Measurements from ENCODE around the gene GTF3C4. TPM values are rescaled to one million over a fixed set of nuclear protein-coding genes. Genes with fewer than 3 reads are reported as not detected.

GTF3C4 gene
- total RNA-seq, 2 donors from 2014 or later, result 12.4 to 13.1 TPM

DNA sequence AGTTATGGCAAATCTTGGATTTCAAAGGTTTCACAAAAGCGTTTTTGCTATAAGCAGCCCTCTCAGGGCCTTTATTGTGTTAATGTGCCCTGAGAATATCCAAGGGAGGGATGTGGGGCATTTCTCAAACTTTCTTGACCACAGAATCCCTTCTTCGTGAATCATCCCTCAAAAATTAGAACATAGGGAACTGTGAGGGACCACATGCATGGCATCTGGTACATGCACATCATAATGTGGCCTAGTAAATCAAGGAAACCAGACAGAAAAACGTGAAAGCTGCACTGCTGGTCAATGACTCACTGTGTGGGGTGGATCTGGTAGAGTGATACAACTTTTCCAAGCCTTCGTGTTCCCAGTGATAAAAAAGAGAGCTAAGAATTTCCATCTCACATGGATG is 22.9 kb upstream of the GTF3C4 start:
- Histone ChIP-seq H3K4me1 (no peaks in the 10 kb centered on the region), H3K4me3 (no peak overlapping the region), H3K9me3 (no peaks in the 10 kb centered on the region), H3K36me3 (no peaks in the 10 kb centered on the region), H3K27ac (no peak overlapping the region), H3K27me3 (no peaks in the 10 kb centered on the region), H3K9ac (ENCODE audit: low read depth in 2 of 2, low read length in 2 of 2) (no peak overlapping the region)
- intact Hi-C loops (cut with DNase I), result no loop called here
- TF ChIP-seq, protein P1, sequence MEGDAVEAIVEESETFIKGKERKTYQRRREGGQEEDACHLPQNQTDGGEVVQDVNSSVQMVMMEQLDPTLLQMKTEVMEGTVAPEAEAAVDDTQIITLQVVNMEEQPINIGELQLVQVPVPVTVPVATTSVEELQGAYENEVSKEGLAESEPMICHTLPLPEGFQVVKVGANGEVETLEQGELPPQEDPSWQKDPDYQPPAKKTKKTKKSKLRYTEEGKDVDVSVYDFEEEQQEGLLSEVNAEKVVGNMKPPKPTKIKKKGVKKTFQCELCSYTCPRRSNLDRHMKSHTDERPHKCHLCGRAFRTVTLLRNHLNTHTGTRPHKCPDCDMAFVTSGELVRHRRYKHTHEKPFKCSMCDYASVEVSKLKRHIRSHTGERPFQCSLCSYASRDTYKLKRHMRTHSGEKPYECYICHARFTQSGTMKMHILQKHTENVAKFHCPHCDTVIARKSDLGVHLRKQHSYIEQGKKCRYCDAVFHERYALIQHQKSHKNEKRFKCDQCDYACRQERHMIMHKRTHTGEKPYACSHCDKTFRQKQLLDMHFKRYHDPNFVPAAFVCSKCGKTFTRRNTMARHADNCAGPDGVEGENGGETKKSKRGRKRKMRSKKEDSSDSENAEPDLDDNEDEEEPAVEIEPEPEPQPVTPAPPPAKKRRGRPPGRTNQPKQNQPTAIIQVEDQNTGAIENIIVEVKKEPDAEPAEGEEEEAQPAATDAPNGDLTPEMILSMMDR (IDR thresholded peaks at IDR 0.05), result no peak
- no peak for DNase-seq

DNA sequence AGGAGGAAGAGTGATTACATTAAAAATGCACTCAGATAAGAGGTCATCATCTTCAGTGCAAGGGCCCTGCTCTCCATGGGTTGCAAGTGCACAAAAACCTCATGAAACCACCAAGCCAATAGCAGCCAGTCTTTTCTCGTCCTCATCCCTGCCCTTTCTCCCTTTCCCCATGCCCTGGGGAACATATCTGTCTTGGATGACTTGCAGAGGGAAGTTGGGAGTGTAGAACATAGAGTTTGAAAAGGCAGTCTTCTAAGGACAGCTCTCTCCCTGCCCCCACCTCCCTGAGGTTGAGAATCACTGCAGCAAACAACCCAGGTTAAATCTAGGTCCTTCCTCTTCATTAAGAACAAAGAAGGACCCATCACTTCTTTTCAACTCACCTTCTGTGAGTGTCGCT is 22.5 kb upstream of the GTF3C4 start:
- Histone ChIP-seq H3K4me3 (no peak overlapping the region), H3K36me3 (no peaks in the 10 kb centered on the region), H3K9ac (ENCODE audit: low read depth in 2 of 2, low read length in 2 of 2) (peak overlapping the region in 1 of 2 donors; percentile 12), H3K27me3 (no peaks in the 10 kb centered on the region), H3K4me1 (no peaks in the 10 kb centered on the region), H3K9me3 (no peaks in the 10 kb centered on the region), H3K27ac (peak overlapping the region; percentile 24)
- no peak for DNase-seq
- TF ChIP-seq, protein P1 (IDR thresholded peaks at IDR 0.05), result no peak
- intact Hi-C loops (cut with DNase I), result no loop called here

GRCh38 chr9:132648283-132648682 is 22.0 kb upstream of the GTF3C4 start:
- Histone ChIP-seq H3K9ac (ENCODE audit: low read depth in 2 of 2, low read length in 2 of 2) (peak overlapping the region in 1 of 2 donors; percentile 12), H3K27me3 (no peaks in the 10 kb centered on the region), H3K27ac (peak overlapping the region; percentile 24), H3K36me3 (no peaks in the 10 kb centered on the region), H3K4me3 (no peak overlapping the region), H3K9me3 (no peaks in the 10 kb centered on the region), H3K4me1 (no peaks in the 10 kb centered on the region)
- peak; percentile 60 for DNase-seq
- TF ChIP-seq, protein P1 (IDR thresholded peaks at IDR 0.05), result no peak
- intact Hi-C loops (cut with DNase I), result no loop called here

DNA sequence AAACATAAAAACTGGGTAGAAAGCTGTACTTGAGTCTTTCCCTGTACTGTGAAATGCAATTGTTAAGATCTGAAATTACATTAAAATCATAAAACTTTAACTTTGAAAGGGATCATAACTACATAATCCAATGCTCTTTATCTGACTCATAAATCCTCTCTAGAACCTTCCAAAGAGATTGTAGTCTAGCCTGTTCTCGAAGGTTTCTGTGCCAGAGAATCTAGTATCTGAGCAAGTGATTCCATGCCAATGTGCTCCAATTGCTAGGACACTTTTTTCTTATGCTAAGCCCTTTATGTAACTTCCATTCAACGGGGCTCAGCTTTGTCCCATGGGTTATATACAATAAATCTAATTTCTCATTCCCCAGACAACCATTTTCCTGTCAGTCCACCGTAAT is 21.6 kb upstream of the GTF3C4 start:
- Histone ChIP-seq H3K36me3 (no peaks in the 10 kb centered on the region), H3K9me3 (no peaks in the 10 kb centered on the region), H3K4me3 (no peak overlapping the region), H3K27ac (peak overlapping the region; percentile 24), H3K4me1 (no peaks in the 10 kb centered on the region), H3K27me3 (no peaks in the 10 kb centered on the region), H3K9ac (ENCODE audit: low read depth in 2 of 2, low read length in 2 of 2) (no peak overlapping the region)
- no peak for DNase-seq
- TF ChIP-seq, protein P1 (IDR thresholded peaks at IDR 0.05), result no peak
- intact Hi-C loops (cut with DNase I), result no loop called here

DNA sequence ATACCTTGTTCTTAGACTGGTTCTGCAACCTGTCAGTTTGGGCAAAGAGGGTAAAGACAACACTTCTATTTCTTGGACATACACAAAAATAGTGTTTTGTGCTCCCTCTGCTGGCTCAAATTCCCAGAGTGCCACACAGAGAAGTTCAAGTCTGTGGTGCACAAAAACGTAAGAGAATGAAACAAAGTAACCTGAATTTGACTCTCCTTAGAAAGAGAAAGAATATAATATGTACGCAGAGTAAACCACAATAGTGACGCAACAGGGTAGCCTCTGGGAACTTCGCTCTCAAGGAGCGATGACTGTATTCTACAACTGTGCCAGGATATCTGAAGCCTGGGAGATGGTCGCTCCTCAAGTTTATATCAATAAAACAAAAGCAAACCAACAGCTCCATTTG is 19.0 kb upstream of the GTF3C4 start:
- Histone ChIP-seq H3K9ac (ENCODE audit: low read depth in 2 of 2, low read length in 2 of 2) (no peak overlapping the region), H3K9me3 (no peaks in the 10 kb centered on the region), H3K4me1 (no peaks in the 10 kb centered on the region), H3K27me3 (no peaks in the 10 kb centered on the region), H3K36me3 (no peaks in the 10 kb centered on the region), H3K4me3 (no peak overlapping the region), H3K27ac (no peak overlapping the region)
- intact Hi-C loops (cut with DNase I), result loop anchor here (10.0 kb wide), 1 partner anchor 236 kb away; the partner anchor contains the start of gene CFAP77
- peak; percentile 70 for DNase-seq
- TF ChIP-seq, protein P1 (IDR thresholded peaks at IDR 0.05), result peak; percentile 46

All from colonic mucosa (tissue), 4 donors.